ENCODE results near the gene ITGB5. TPM values are rescaled to one million over a fixed set of nuclear protein-coding genes. Genes with fewer than 3 reads are reported as not detected.
"Not testable (repeated sequence)": the region's sequence is repeated elsewhere in the genome, so short reads cannot be mapped to it uniquely, and the experiment has no call there.

ITGB5 gene
- polyA plus RNA-seq, 3 donors = 92.3 to 104 (median 99.1) TPM

DNA sequence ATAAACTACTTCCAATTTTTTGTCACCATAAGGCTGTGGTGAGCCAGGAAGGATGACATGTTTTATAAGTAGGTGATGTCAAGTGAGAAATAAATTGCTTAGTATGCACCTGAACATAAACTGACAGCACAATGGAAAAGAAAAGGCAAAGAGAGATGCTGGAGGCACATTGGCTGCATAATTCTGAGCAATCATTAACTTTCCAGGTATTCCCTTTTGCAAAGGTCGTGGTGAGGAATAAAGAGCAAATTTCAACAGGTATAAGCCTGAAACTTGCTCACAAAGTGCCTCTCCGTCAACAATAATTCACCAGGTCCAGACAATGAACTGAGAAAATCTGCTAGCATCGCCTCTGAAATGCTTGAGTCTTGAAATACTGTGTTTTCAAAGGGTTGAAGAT is 48.2 kb downstream of the ITGB5 start:
- DNase-seq = no peak

DNA sequence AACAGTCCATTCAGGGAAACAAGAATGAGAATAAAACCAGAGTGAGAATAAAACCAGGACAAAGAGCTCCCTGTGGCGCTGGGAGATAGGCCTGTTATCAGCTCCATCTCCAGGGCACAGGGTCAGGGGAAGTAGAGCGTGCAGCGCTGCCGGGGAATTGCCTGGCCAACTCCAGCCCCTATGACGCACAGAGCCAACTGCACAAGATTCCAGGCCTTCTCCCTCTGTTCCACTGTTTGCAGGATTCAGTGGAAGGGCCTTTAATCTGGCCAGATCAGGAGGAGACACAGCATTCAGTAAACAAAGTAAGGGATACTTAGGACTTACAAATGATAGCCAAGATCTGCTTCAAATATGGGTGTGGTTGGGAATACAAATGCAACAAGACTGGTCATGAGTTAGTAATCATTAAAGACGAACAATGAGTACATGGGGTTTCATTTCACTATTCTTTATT is 49.4 kb downstream of the ITGB5 start:
- no peak for DNase-seq

DNA sequence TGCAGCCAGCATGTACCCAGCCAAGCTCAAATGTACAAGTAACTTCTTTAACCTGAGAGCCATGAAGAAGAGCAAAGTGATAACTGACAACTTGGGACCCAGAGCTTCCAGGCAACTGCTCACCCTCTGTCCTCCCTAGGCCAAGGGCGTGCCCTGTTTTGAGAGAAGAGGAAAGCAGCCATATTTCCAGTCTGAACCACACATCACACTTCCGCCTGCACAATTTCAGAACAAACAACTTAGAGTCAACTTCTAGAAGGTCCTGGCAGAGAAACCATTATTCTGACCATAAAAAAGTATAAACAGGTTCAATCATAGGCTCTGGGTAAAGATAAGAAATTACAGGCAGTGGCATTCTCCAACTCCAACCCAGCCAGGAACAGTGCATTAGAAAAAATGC is 50.1 kb downstream of the ITGB5 start:
- no peak for DNase-seq

DNA sequence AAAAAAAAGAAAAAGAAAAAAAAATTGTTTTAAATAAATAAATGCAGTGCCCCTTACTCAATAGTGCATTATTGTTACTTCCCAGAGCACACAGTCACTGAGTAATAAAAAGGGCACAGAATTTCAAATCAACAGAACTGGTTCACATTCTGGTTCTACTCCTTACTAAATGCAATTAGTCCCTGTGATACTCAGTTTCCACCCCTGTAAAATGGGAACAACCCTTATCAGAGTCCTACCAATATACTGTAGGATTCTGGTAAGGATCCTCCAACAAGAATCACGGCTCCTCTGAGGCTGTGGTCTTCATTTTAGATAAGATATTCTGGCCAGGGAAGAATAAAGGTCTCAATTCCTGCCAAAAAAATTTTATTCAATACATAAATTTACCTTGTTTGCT is 50.7 kb downstream of the ITGB5 start:
- DNase-seq = no peak

DNA sequence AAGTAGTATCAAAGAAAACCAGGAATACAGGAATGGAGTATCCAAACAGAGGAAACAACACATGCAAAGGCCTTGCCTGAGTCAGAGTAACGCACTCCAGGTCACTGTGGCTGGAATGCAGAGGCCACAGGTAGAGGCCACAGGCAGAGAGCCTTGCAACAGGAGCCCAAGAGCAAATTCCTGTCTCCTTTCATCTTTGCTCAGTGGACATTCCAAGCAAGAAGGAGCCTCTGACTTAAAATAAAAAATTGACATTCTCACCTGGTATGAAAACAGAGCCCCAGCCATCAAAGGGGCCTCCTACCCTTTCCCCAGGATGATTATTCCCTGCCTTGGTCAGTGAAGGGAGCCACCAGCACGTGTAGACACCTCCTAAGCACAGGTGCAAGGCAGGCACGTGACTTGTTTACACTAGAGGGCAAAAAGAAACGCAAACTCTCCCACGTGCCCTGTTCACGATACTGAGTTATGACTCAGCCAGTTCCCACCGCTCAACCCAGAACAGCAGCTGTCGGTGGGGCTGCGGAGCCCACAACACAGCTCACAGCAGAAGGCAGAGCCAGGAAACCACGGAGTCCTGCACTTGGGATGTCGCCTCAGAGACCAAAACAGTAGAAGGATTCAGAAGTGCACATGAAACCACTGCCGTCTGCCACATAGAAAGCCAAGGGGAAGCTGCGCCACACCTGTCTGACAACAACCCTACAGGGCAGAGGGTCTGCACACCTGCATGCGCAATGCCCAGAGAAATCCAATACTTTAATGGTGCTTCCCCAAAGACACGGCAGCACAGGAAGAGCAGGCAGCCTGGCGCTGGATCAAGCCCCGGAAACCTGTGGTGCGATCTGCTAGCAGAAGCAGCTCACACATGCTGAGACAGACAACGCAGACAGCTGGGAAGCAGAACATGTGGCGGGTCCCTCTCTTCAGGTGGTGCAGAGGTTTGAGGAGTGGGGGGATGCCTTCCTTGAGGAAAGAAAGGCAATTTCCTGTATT is 52.1 kb downstream of the ITGB5 start:
- DNase-seq = peak; percentile 67

DNA sequence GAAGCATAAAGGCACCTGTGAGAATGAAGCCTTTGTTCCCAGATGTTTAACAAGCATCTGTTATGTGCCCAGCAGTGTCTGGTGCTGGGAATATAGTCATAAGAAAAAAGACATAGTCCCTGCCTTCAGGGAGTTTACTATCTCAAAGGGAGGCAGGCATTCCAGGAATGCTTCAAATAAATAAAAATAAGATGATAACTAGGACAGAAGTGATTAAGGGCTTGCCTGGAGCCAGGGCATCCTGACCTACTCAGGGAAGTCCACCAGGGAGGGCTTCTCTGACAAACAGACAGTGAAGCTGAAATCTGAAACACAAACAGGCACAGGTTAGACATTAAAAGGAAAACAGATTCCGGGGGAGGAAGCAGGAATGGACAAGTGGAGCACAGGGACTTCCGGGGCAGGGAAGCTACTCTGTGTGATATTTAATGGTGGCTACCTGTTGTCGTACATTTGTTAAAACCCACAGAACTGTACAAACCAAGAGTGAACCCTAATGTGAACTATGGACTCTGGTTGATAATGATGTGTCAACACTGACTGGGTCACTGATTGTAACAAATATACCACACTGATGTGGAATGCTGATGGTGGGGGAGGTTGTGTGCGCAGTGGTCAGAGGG is 53.3 kb downstream of the ITGB5 start:
- no peak for DNase-seq

DNA sequence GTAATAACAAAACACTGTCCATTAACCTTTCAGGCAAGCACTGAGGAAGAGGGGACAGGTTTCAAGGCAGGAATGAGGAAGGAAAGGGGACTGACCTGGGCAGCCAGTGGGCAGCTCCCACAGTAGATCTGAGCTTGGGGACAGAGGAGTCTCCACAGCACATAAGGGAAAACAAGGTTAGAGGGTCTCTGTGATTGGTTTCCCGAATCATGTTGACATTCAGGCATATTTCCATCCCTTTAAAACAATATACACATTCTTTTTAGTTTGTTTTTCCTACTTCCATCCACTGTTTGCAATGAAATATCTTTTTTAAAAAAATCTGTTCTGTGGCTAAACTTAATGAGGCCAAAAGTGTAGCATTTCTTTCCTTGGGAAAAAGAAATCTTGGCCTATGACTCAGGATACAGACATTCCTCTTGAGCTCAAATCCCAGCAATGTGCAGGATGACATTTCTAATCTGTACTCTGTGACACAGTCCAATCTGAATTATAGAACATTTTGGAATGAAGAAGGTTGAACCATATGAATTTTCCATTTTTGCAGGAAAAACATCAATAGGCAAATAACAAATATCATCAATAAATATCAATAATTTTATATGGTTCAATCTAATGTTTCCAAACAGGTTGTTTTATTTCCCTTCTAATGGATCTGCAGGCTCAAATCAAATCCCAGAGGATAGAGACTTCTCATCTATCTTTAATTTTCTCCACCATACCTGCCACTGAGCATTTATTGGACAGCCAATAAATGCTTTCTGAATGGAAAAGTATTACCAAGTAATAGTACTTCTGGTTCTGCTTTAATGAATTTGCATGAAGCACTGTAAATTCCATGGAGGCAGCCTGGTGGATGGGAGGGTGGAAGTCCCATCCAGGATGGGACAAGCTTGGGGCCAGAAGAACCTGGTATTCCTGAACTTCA is 54.1 kb downstream of the ITGB5 start:
- no peak for DNase-seq

DNA sequence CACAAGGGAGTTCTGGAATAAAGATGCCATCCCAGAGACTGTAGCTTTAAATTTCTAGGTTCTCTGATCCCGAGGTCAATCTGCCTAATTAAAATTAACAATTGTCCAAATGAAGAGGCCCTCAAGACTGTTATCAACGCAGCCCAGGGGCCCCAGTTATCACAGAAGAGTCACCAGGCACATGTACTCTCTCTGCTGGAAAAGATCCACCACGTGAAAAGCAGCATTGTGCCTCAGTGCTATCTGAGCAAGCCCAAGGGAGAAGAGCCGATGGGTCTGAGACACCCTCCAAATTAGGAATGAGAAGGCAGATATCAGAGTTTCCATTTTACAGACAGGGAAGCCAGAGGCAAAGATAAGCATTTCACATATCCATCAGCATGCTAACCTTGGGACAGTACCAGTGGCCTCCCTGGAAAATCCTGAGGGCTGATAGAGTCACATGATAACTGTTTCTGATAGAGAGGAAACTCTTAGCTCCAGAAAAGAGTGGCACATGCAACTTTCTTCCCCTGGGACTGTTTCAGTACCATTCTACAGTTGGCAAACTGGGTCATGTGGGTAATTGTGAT is 55.5 kb downstream of the ITGB5 start:
- no peak for DNase-seq

DNA sequence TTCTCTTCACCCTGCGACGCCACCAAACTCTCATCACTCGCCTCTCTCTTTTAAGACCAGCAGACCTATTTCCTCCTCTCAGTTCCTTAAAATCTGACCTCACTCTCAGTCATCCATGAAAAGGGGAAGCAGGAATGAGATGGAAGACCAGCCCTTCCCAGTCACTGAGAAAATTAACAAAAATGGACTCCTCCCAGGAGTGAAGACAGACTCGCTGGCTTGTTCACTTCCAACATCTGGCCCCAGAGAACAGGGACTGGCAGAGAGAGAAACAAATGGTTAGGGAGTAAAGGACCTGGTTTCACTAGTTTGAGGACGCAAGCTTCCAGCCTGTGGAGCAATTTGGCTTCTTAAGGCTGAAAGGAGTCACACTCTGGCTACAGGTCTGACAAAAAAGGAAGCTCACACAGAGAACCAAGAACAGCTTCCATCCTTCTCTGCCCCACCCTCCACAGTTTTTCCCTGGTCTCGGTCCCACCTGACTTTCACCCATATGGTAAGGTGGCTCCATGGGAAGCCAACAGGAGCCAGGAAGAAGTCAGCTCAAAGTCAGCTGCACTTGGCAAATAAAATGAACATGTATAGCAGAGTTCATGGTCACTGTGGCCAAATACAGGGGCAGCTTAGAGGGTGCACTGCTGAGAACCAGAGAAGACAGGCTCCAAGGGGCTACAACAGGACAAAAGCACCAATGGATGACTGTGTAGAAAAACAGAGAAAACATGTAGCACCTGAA is 57.2 kb downstream of the ITGB5 start:
- DNase-seq = no peak

DNA sequence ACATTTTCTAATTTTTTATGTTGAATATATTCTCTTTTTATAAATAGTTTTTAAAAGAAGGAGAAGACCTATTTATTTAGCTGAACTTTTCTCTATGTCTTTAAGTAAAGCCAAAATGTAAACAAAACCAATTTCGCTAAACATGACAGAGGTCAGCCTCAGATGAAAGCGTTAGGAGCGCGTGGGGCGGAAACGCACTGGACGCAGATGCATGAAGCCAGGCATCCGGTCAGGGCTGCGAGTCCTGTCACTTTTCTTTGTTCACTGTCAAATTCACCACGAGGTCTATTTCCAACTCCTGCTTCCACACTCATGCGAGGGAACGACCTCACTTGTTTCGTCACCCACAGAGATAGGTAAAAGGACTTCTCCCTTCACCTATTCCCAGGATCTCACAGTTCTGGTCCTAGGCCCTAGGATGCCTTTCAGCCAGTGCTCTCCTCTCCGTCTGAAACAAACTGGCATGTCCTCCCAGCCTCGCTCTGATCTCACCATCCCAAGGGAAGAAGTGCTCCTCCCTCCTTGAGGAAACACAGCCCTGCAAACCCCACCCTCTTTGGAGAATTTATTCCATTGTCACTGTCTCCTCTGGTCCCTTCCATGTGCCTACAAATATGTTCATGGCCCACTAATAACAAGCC is 57.9 kb downstream of the ITGB5 start:
- no peak for DNase-seq

DNA sequence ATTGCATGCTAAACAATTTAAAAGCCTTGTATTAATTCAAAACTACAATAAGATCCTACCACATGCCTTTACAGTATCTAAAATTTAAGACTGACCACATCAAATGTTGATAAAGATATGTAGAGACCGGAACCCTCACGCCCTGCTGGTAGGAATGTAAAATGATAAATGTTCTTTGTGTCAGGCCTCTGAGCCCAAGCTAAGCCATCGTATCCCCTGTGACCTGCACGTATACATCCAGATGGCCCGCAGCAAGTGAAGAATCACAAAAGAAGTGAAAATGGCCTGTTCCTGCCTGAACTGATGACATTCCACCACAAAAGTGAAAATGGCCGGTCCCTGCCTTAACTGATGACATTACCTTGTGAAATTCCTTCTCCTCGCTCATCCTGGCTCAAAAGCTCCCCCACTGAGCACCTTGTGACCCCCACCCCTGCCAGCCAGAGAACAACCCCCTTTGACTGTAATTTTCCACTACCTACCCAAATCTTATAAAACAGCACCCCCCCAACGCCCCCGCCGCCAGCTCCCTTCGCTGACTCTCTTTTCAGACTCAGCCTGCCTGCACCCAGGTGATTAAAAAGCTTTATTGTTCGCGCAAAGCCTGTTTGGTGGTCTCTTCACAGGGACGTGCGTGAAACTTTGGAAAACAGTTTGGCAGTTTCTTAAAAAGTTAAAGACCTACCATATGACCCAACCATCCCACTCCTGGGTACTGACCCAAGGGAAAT is 59.5 kb downstream of the ITGB5 start:
- DNase-seq = not testable (repeated sequence)

DNA sequence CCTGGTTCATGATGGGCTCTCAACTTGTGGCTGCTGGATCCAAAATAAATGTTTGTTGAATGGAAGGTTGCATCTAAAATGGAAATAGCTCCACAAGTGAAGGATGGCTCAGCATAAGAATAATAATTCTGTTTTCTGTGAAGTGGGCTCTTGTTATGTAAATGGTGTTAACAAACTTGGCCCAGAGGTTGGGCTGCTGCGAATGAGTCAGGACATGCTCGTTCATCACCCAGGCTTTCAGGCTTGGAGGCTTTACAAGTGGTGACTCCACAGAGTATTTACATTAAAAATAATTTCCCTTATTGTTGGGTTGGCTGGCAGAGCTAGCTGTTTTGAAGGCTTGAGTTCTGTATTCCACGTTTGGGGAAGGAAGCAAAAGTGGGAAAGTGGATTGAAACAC is 60.5 kb downstream of the ITGB5 start:
- no peak for DNase-seq

DNA sequence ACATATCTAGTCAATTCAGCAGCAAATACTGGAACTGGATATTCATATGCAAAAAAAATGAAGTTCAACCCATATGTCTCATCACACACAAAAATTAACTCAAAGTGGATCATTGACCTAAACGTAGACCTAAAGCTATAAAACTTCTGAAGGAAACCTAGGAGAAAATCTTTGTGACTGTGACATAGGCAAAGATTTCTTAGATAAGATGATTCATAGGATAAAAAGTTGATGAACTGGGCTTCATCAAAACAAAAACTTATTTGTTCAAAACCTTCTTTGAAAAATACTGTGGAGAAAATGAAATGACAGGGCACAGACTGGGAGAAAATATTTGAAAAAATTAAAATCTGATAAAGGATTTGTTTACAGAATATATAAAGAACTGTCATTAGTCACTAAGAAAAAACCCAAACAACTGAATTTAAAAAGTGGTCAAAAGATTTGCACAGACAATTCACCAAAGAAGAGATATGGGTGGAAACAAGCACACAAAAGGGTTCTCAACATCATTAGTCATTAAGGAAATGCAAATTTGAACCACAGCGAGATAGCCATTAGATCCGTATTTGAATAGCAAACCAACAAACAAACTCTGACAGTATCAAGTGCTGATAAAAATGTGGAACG is 62.8 kb downstream of the ITGB5 start:
- no peak for DNase-seq

DNA sequence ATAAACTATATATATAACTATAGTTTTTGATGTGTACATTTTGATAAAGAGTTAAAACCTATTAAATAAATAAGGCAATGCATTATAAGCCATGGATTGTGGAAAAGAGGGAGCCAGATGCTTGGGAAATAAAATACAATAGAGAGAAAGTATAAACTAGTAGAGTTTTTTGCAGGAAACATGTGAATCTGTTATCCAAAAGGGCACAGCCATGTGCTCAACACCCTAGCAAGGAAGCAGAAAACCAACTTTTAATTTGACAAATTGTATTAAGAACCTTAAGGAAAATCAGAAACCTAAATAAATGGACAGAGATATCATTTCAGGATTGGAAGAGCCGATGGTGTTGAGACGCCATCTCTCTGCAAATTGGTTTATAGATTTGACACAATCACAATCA is 63.5 kb downstream of the ITGB5 start:
- no peak for DNase-seq

DNA sequence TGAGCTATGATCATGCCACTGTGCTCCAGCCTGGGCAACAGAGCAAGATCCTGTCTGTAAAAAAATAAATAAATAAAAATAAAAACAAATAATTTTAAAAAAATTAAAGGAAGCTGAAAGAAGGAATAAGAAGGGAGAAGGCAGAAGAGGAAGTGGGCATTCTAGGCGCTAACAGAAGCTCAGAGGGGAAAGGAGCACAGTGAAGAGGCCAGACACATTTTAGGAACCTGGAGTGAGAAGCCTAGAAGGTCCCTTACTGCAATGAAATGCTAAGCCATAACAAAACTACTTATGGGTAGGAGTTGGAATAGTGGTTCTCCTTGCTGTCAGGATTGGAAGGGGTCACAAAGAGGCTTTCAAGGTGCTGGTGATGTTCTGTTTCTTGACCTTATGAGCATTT is 64.0 kb downstream of the ITGB5 start:
- no peak for DNase-seq

DNA sequence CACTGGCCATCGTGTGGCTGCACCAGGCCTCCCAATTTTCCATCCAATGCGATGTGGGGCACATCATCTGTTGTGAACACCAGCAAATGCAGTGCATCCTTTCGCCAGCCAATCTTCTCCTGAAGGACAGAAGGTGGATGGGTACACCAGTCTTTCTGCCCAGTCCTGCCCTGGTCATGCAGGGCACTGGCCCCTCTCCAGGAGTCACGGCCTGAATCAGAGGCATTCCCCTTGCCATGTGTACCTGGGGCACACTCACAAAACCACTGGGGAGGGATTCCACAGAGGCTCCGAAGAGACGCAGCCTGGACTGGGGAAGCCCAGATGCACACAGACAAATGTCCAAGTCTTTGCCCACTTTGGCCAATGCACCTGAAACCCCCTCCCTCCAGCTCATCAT is 65.8 kb downstream of the ITGB5 start:
- no peak for DNase-seq

DNA sequence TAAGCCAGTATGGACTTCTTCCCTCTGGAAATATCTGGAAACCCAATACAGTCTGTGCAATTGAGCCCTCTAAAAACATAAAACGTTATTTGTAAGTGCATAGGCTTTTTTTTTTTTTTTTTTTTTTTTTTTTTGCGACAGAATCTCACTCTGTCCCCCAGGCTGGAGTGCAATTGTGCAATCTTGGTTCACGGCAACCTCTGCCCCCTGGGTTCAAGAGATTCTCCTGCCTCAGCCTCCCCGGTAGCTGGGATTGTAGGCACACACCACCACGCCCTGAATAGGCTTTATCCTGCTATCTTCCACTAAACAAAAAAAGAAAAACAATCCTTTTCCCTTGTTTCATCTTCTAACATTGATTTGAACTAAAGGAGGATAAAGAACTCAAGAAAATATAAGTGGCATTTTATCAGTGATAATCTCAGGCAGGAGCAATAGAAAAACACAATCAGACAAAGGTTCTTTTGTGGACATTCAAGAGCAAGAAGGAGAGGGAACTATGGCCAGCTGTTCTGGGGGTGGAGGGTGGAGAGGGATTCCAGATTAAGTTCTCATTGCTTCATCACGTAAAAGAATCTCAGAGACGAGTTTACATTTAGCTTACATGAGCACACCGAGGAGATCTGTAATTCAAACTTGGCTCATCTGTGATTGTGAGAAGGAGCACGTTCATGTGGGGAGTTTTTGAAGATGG is 68.6 kb downstream of the ITGB5 start:
- DNase-seq = no peak

DNA sequence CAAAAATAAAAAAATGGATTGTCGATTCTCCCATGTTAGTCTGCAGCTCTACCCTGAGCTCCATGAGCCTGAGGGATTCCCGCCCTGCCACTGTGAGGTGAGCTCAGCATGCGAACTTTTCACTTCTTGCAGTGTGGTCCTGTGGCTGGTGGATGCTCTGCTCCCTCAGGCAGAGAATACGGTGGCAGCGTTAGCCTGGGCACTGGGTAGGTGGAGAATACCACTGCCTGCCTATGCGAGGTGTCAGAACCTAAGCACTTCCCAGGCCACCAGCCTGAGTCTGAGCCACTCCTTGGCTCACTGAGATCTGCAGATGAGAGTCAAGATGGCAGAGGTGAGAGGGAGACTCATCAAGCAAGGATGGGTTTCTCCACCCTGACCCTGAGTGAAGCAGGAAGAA is 70.1 kb downstream of the ITGB5 start:
- DNase-seq = no peak

DNA sequence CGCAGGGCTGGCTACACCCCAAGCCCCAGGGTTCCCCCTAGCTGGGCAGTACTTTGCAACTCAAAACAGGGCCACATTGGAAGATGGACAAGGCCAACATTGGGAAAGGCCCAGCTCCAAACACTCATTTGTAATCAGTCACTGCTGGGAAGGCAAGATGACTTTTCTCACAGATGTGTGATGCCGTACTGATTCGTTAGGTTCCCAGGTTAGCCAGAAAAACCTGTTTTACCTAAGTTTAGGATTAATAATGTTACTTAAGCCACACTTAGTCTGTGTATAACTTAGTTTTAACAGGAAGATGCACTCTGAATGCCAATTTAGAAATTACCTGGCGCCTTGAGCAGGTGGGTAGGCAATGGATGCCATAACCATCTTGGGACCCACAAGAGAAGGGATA is 71.0 kb downstream of the ITGB5 start:
- DNase-seq = no peak
